Stimulated activated CD4-positive, alpha-beta T cell treated with anti-CD3 and anti-CD28 coated beads, Interleukin-4, amount 100 ng/mL, for 48 hours (primary cell): ENCODE results near the gene LRBA.
"Not testable (repeated sequence)": the region's sequence is repeated elsewhere in the genome, so short reads cannot be mapped to it uniquely, and the experiment has no call there.

Source experiments
- DNase-seq, 2 donors: peaks; one replicate each; pipeline ENCODE4 v3.0.0-alpha.2; 2020; ENCODE audit warnings: low read depth in 2 of 2

The LRBA gene

GRCh38 chr4:150801833-150802232, 213.3 kb downstream of the LRBA start:
- DNase-seq: no peak

- DNase-seq: no peak
These were observed 215.9 kb downstream of the LRBA start for GRCh38 chr4:150799207-150799606.

GRCh38 chr4:150794706-150795105, 220.4 kb downstream of the LRBA start:
- no peak for DNase-seq

GRCh38 chr4:150789864-150790263, 225.2 kb downstream of the LRBA start:
- DNase-seq: no peak

- no peak for DNase-seq
These were observed 230.1 kb downstream of the LRBA start for GRCh38 chr4:150784939-150785338.

- no peak for DNase-seq
These were observed 230.8 kb downstream of the LRBA start for GRCh38 chr4:150784305-150784704.

- no peak for DNase-seq
These were observed 232.2 kb downstream of the LRBA start for GRCh38 chr4:150782921-150783320.

GRCh38 chr4:150782311-150782710, 232.8 kb downstream of the LRBA start:
- no peak for DNase-seq

- DNase-seq: no peak
These were observed 233.9 kb downstream of the LRBA start for GRCh38 chr4:150781191-150781590.

GRCh38 chr4:150779707-150780106, 235.4 kb downstream of the LRBA start:
- no peak for DNase-seq

- no peak for DNase-seq
These were observed 241.2 kb downstream of the LRBA start for GRCh38 chr4:150773729-150774449.

GRCh38 chr4:150773032-150773431, 242.1 kb downstream of the LRBA start:
- no peak for DNase-seq

GRCh38 chr4:150771382-150771781, 243.7 kb downstream of the LRBA start:
- no peak for DNase-seq

GRCh38 chr4:150769845-150770244, 245.2 kb downstream of the LRBA start:
- DNase-seq: no peak

- no peak for DNase-seq
These were observed 245.8 kb downstream of the LRBA start for GRCh38 chr4:150769248-150769647.

GRCh38 chr4:150768497-150768896, 246.6 kb downstream of the LRBA start:
- DNase-seq: no peak

GRCh38 chr4:150765216-150765615, 249.9 kb downstream of the LRBA start:
- no peak for DNase-seq

GRCh38 chr4:150751648-150752047, 263.4 kb downstream of the LRBA start:
- no peak for DNase-seq

- DNase-seq: no peak
These were observed 264.3 kb downstream of the LRBA start for GRCh38 chr4:150750824-150751223.

- DNase-seq: no peak
These were observed 268.9 kb downstream of the LRBA start for GRCh38 chr4:150746156-150746555.

GRCh38 chr4:150744570-150744969, 270.5 kb downstream of the LRBA start:
- DNase-seq: no peak

GRCh38 chr4:150743564-150744342, 271.3 kb downstream of the LRBA start:
- DNase-seq: no peak

- DNase-seq: not testable (repeated sequence)
These were observed 272.2 kb downstream of the LRBA start for GRCh38 chr4:150742930-150743329.
